Stomach (tissue), 4 donors: ENCODE results near the gene SPATA2.

ENCODE experiments used
- POLR2A ChIP-seq, 4 donors: fragments of 450-650 bp; IDR thresholded peaks; one replicate each; pipeline ENCODE4 v1.6.1; 2016; ENCODE audit warnings: antibody characterized with exemption in 4 of 4, control low read depth in 2 of 4, mild to moderate bottlenecking in 1 of 4, moderate library complexity in 1 of 4
- POLR2AphosphoS5 ChIP-seq, 3 donors: sonication (generic); formaldehyde crosslinking; IDR thresholded peaks; one replicate each; pipeline ENCODE4 v1.6.1; 2016; ENCODE audit warnings: antibody characterized with exemption in 3 of 3

GRCh38 chr20:49929142-49929494, 13.8 kb upstream of the SPATA2 start:
- TF ChIP-seq POLR2A (IDR thresholded peaks at IDR 0.05), result no peak
- no peak for TF ChIP-seq POLR2AphosphoS5 (IDR thresholded peaks at IDR 0.05)
